Measurements from ENCODE around the gene AMBRA1.
A peak's percentile ranks its signal among the peaks of the same experiment; 100 is the strongest.
"Not testable (repeated sequence)": the region's sequence is repeated elsewhere in the genome, so short reads cannot be mapped to it uniquely, and the experiment has no call there.

AMBRA1 gene

GRCh38 chr11:46372086-46372485, 221.7 kb downstream of the AMBRA1 start:
- intact Hi-C loops (cut with DNase I; ENCODE audit: low total_unique reads): no loop called here
- TF ChIP-seq CTCF (IDR thresholded peaks at IDR 0.05): no peak
- no peaks in the 10 kb centered on the region for H3K9me3 ChIP-seq
- no peak overlapping the region for H3K27ac ChIP-seq
- peaks cover 27 to 89% (median 70%) of the 10 kb centered on the region in 3 donors for H3K36me3 ChIP-seq
- no peaks in the 10 kb centered on the region for H3K27me3 ChIP-seq
- H3K4me3 ChIP-seq: no peak overlapping the region
- peaks cover 0 to 9% (median 8%) of the 10 kb centered on the region in 4 donors for H3K4me1 ChIP-seq
- DNase-seq: no peak

GRCh38 chr11:46371262-46371661, 222.6 kb downstream of the AMBRA1 start:
- H3K36me3 ChIP-seq: peaks cover 27 to 87% (median 61%) of the 10 kb centered on the region in 3 donors

GRCh38 chr11:46370253-46370652, 223.6 kb downstream of the AMBRA1 start:
- peaks cover 27 to 77% (median 51%) of the 10 kb centered on the region in 3 donors for H3K36me3 ChIP-seq
- DNase-seq: no peak
- H3K4me1 ChIP-seq: peaks cover 0 to 11% (median 8%) of the 10 kb centered on the region in 4 donors

More at GRCh38 chr11:46371262-46371661, 222.6 kb downstream of the AMBRA1 start:
- H3K9me3 ChIP-seq; intact Hi-C loops (cut with DNase I; ENCODE audit: low total_unique reads); H3K4me3 ChIP-seq; H3K27ac ChIP-seq; DNase-seq; H3K27me3 ChIP-seq: not testable (repeated sequence)
- peaks cover 0 to 11% (median 8%) of the 10 kb centered on the region in 4 donors for H3K4me1 ChIP-seq

GRCh38 chr11:46369458-46370152, 224.2 kb downstream of the AMBRA1 start:
- Histone ChIP-seq H3K9me3 (no peaks in the 10 kb centered on the region), H3K27me3 (no peaks in the 10 kb centered on the region), H3K4me3 (no peak overlapping the region), H3K36me3 (peaks cover 21 to 71% (median 45%) of the 10 kb centered on the region in 3 donors), H3K27ac (no peak overlapping the region), H3K4me1 (peaks cover 0 to 11% (median 9%) of the 10 kb centered on the region in 4 donors)
- intact Hi-C loops (cut with DNase I; ENCODE audit: low total_unique reads): no loop called here
- TF ChIP-seq CTCF (IDR thresholded peaks at IDR 0.05): peak; percentile 59 to 78
- no peak for DNase-seq

More at GRCh38 chr11:46370253-46370652, 223.6 kb downstream of the AMBRA1 start:
- Histone ChIP-seq H3K9me3 (no peaks in the 10 kb centered on the region), H3K27ac (no peak overlapping the region), H3K27me3 (no peaks in the 10 kb centered on the region), H3K4me3 (no peak overlapping the region)
- TF ChIP-seq CTCF (IDR thresholded peaks at IDR 0.05): no peak
- intact Hi-C loops (cut with DNase I; ENCODE audit: low total_unique reads): no loop called here

- TF ChIP-seq CTCF (IDR thresholded peaks at IDR 0.05): no peak
- H3K36me3 ChIP-seq: peaks cover 10 to 56% (median 31%) of the 10 kb centered on the region in 3 donors
- no peak overlapping the region for H3K4me3 ChIP-seq
- no peaks in the 10 kb centered on the region for H3K27me3 ChIP-seq
- H3K4me1 ChIP-seq: peaks cover 0 to 22% (median 16%) of the 10 kb centered on the region in 4 donors
- H3K27ac ChIP-seq: no peak overlapping the region
- intact Hi-C loops (cut with DNase I; ENCODE audit: low total_unique reads): no loop called here
- DNase-seq: no peak
- H3K9me3 ChIP-seq: no peaks in the 10 kb centered on the region
Measured at GRCh38 chr11:46367916-46368267, 225.9 kb downstream of the AMBRA1 start.

- intact Hi-C loops (cut with DNase I; ENCODE audit: low total_unique reads): no loop called here
- H3K27ac ChIP-seq: no peak overlapping the region
- no peak overlapping the region for H3K4me3 ChIP-seq
- TF ChIP-seq CTCF (IDR thresholded peaks at IDR 0.05): peak; percentile 80 to 93
- peak; percentile 52 to 76 for DNase-seq
- peaks cover 0 to 27% (median 21%) of the 10 kb centered on the region in 4 donors for H3K4me1 ChIP-seq
- H3K27me3 ChIP-seq: no peaks in the 10 kb centered on the region
- H3K36me3 ChIP-seq: peaks cover 10 to 51% (median 26%) of the 10 kb centered on the region in 3 donors
- H3K9me3 ChIP-seq: no peaks in the 10 kb centered on the region
Measured at GRCh38 chr11:46367244-46367915, 226.4 kb downstream of the AMBRA1 start.
